GM12874 (cell line): ENCODE results near the gene TOP1.

ENCODE experiments used
- TF ChIP-seq, protein P1 (sequence below): IDR thresholded peaks from 2 replicates; pipeline ENCODE4 v1.5.1; 2011; ENCODE audit warnings: low read depth, mild to moderate bottlenecking, control low read depth, low read length, moderate library complexity; ENCODE audit not compliant: insufficient read depth

TOP1 gene

DNA sequence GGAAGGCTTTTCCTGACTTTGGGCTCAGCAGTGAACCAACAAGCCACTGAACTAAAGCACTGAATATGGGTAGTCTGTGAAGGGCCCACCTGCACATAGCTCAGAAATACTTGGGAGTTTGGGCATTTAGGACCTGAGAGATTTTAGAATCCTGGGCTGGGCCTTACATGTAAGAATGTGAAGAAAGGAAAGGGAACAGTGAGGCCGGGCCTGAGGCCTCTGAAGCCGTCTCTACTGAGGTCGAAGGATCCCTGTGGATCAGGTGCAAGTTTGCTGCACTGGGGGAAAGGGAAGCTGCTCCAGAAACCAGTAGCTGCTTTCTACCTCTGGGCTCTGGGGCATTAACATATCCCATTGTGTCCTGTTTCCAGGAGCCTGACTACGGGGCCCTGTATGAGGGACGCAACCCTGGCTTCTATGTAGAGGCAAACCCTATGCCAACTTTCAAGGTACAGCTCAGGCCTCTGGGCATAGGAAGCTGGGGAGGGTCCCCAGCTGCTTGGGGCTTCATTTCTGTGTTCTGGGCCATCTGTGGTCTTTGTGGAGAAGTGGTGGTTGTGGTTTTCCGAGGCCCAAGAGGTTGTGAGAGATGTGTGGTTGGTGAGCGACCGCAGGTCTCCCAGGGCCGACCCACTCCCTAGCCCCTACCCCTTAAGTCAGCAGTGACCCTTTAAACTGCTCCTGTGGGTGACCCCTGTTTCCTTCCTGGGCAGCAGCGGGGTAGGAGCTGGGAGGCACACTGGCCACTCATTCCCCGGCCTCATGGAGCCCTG lies 139.0 kb downstream of the TOP1 start:
- TF ChIP-seq, protein P1, sequence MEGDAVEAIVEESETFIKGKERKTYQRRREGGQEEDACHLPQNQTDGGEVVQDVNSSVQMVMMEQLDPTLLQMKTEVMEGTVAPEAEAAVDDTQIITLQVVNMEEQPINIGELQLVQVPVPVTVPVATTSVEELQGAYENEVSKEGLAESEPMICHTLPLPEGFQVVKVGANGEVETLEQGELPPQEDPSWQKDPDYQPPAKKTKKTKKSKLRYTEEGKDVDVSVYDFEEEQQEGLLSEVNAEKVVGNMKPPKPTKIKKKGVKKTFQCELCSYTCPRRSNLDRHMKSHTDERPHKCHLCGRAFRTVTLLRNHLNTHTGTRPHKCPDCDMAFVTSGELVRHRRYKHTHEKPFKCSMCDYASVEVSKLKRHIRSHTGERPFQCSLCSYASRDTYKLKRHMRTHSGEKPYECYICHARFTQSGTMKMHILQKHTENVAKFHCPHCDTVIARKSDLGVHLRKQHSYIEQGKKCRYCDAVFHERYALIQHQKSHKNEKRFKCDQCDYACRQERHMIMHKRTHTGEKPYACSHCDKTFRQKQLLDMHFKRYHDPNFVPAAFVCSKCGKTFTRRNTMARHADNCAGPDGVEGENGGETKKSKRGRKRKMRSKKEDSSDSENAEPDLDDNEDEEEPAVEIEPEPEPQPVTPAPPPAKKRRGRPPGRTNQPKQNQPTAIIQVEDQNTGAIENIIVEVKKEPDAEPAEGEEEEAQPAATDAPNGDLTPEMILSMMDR, result no peak

DNA sequence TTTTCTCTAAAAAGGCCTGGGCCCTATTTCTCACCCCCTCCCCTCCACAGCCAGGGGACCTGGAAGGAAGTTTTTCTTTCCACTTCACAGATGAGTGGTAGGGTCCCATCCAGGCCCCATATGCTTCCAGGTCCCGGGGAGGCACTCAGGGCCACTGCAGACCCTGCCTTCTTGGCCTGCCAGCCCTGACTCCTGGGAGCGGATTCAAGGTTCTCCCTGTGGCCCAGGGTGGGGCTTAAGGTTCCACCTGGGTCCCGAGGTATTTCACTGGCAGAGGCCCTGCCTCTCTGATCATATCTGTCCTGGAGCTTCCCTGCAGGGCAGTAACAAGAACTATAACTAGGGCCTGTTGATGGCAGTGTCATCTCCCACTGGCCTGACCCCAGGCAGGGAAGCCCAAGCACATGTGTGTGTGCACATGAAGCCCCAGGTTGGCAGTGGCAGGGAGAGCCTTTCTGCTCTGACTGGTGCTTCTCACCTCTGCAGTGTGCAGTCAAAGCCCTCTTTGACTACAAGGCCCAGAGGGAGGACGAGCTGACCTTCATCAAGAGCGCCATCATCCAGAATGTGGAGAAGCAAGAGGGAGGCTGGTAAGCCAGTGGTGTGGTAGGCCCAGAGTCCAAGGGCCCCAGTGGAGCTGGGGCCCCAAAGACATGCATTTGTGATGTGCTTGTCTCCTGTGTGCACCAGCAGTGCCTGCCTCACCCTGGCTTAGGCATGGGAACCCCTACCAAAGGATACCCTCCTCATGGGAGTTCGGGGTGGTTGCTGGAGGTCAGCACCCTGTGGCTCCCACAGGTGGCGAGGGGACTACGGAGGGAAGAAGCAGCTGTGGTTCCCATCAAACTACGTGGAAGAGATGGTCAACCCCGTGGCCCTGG lies 139.9 kb downstream of the TOP1 start:
- TF ChIP-seq, protein P1, result no peak

- TF ChIP-seq, protein P1, result no peak
These were observed 140.6 kb downstream of the TOP1 start for GRCh38 chr20:41169162-41169690.

GRCh38 chr20:41169791-41170351 lies 141.2 kb downstream of the TOP1 start:
- TF ChIP-seq, protein P1, result no peak

DNA sequence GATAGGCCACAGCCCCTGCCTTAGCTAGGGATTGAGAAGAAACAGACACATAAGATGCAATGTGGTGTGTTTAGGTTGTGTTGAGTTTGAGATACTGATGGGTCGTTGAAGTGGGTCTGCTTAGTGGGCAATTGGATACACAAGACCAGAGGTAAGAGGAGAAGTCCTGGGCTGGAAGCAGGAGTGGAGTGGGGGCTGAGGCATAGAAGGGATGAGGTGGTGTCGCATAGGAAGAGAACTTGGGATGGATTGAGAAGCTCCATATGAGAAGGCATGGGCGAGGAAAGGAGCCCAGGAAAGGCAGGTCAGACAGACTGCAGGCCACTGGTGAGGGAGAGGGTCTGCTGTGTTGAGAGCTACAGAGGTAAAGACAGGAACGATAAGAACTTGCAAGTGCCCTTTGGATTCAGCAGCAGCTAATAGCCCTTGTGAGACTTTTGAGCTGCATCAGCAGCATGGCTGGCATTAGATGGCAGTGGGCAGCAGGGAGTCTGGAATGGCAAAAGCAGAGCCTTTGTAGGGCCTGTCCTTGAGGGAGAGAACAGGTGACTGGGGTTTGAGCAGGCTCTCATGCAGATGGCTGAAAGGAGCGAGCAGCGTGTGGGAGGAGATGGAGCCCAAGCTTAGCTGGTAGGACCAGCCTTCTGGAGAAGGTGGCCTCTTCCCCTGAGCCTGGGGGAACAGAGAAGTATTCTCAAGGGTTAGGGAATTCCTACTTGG lies 141.9 kb downstream of the TOP1 start:
- TF ChIP-seq, protein P1, result no peak

DNA sequence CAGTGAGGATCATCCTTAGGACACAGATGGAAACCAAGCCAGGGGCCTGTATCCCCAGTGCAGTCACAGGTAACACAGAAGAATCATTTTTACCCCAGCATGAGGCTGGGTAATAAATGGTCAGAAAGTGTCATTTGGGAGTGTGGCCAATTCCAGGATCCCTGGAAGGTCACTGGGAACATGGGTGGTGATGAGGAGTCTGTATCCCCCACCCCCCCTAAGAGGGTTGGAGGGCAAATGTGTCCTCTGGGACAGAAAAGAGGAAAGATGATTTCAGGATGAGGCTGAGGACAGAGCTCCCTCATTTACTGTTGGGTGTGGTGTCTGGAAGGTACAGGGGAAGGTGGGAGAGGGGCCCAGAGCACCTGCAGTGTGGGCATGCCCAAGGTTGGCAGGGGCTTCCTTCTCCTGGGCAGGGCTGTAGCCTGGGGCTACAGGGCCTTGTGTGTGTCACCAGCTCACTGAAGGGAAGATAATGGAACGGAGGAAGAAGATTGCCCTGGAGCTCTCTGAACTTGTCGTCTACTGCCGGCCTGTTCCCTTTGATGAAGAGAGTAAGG lies 143.2 kb downstream of the TOP1 start:
- TF ChIP-seq, protein P1, result no peak
